ENCODE data around the gene SNX14. TPM values are rescaled to one million over a fixed set of nuclear protein-coding genes. Genes with fewer than 3 reads are reported as not detected.

The SNX14 gene
- total and polyA plus RNA-seq, 2 donors (not counting 3 experiments of a cell fraction or from before 2014, with no cell fraction given), result 41.3 to 74.3 TPM

GRCh38 chr6:85494547-85495536, 98.8 kb downstream of the SNX14 start:
- FAIRE-seq, result no peak
- DNase-seq (ENCODE audit: low read depth, low spot score), result no peak
- Histone ChIP-seq H2AFZ (ENCODE audit: low read depth, low read length) (no peak overlapping the region), H4K20me1 (replicated peaks; ENCODE audit: control insufficient read depth, extremely low read depth, insufficient read depth, low read length) (no peaks in the 10 kb centered on the region), H3K9me1 (replicated peaks; ENCODE audit: control insufficient read depth, extremely low read depth, insufficient read depth, low read length) (no peaks in the 10 kb centered on the region), H3K9ac (replicated peaks; ENCODE audit: extremely low read depth, insufficient read depth, low read length) (no peak overlapping the region), H3K36me3 (ENCODE audit: control insufficient read depth in 2 of 2, extremely low read depth in 1 of 2, insufficient read depth in 2 of 2, low read length in 2 of 2) (no peaks in the 10 kb centered on the region), H3K4me1 (ENCODE audit: control insufficient read depth, extremely low read depth, insufficient read depth, low read length) (peaks cover 7% of the 10 kb centered on the region), H3K9me3 (replicated peaks; ENCODE audit: control insufficient read depth, insufficient read depth, low read length) (no peaks in the 10 kb centered on the region), H3K27me3 (ENCODE audit: control insufficient read depth in 2 of 2, insufficient read depth in 2 of 2, low read length in 2 of 2) (no peaks in the 10 kb centered on the region), H3K79me2 (ENCODE audit: control insufficient read depth, insufficient read depth, low read length) (no peaks in the 10 kb centered on the region), H3K4me2 (ENCODE audit: insufficient read depth, low read length) (no peak overlapping the region), H3K27ac (ENCODE audit: insufficient read depth, low read depth, low read length) (no peak overlapping the region), H3K4me3 (replicated peaks in 1 of 3; ENCODE audit: insufficient read depth in 1 of 3, low read depth in 1 of 3, low read length in 3 of 3) (no peak overlapping the region)
- BruUV-seq (replicated peaks), result TSS peak; percentile 39
- CTCF ChIA-PET, result interaction anchor here (0.8 to 5.0 kb wide), 5 partner anchors 11 to 141 kb away, joined by 4 to 45 read pairs (median 10); partner anchors contain the start of gene NT5E
- dilution Hi-C loops (cut with MboI; ENCODE audit: extremely low pct_ligation_motif_present, low sequenced_read_pairs) (no loop called here), intact Hi-C loops (cut with micrococcal nuclease) (no loop called here)
- POLR2A ChIA-PET, result no interaction called here
- TF ChIP-seq FOS (IDR thresholded peaks at IDR 0.05; ENCODE audit: borderline replicate concordance, insufficient read depth, low read length), result no peak
- TF ChIP-seq EZH2 (IDR thresholded peaks at IDR 0.05; ENCODE audit: borderline replicate concordance, low read depth, low read length, severe bottlenecking), result no peak
- TF ChIP-seq JUN (IDR thresholded peaks at IDR 0.05; ENCODE audit: borderline replicate concordance, insufficient read depth, insufficient read length, low read depth), result no peak
- no peak for TF ChIP-seq MAX (IDR thresholded peaks at IDR 0.05; ENCODE audit: insufficient read depth, insufficient read length)
- no peak for TF ChIP-seq GATA2 (IDR thresholded peaks at IDR 0.05; ENCODE audit: insufficient read depth, insufficient read length, low read depth, low read length)
- TF ChIP-seq POLR2A (IDR thresholded peaks at IDR 0.05; ENCODE audit: low read depth, low read length), result no peak
- no peak for TF ChIP-seq POLR2AphosphoS5 (IDR thresholded peaks at IDR 0.05; ENCODE audit: insufficient read depth, low read depth, low read length)
- no peak for TF ChIP-seq CTCF (IDR thresholded peaks at IDR 0.05; ENCODE audit: extremely low read depth in 1 of 2, insufficient read depth in 1 of 2, low read depth in 1 of 2, low read length in 2 of 2)
- no peak for TF ChIP-seq MYC (IDR thresholded peaks at IDR 0.05; ENCODE audit: low read depth, low read length)

Measured in endothelial cell of umbilical vein (primary cell).